K562 (cell line): ENCODE data around the gene C2CD2L. TPM values are rescaled to one million over a fixed set of nuclear protein-coding genes. Genes with fewer than 3 reads are reported as not detected.
A peak's percentile ranks its signal among the peaks of the same experiment; 100 is the strongest.

Source experiments
- ATAC-seq: fragments of 200-7000 bp; cut with Tn5 transposase; 3 replicates; pipeline ENCODE4 v1.9.1; 2020; ENCODE audit warnings: moderate library complexity
- BruUV-seq: library from RNA; stranded (reverse); fragments of 400-500 nt; replicated peaks from 2 replicates; lab custom pipeline; 2021; lab: Mats Ljungman, UMichigan
- CTCF ChIA-PET: fragments of 300-600 bp; formaldehyde crosslinking; extraction: SDS; loops from one replicate; lab custom pipeline; 2021; ENCODE audit warnings: low intra/inter-chr PET ratio; lab: Yijun Ruan, JAX
- POLR2A ChIA-PET: fragments of 300-600, 350-650 bp; sonication (Branson Sonifier 250); formaldehyde crosslinking; extraction: SDS; loops from one replicate; lab custom pipeline; 2021; ENCODE audit warnings: antibody characterized with exemption, inconsistent platforms; lab: Yijun Ruan, JAX
- DNase-seq, 4 experiments: peaks; one replicate each; pipeline versions ENCODE4 v3.0.0 to v3.0.0-alpha.2; 2011 to 2018; ENCODE audit warnings: low spot score in 3 of 4, mixed read lengths in 3 of 4; ENCODE audit errors: extremely low read depth in 1 of 4
- FAIRE-seq: peaks from 2 replicates; lab custom pipeline; 2011; peaks lifted over from hg19 to GRCh38; lab: Jason Lieb, UNC
- H2AFZ ChIP-seq: 2 replicates; pipeline ENCODE4 v1.6.0; 2011; ENCODE audit warnings: low read depth, low read length, control low read depth, inconsistent platforms
- H3K27ac ChIP-seq: fragments of 200-600 bp; 3 replicates; pipeline ENCODE4 v1.8.0; 2011; ENCODE audit warnings: low read depth, mild to moderate bottlenecking, control low read depth, inconsistent platforms, low read length, moderate library complexity, mixed read lengths; ENCODE audit errors: extremely low read depth
- H3K27me3 ChIP-seq, 2 experiments: fragments of 300-600 bp in 1 of 2; 2 replicates in 1 of 2; 3 replicates in 1 of 2; pipeline versions ENCODE4 v1.6.0 to v1.8.0; 2011; ENCODE audit warnings: inconsistent platforms in 2 of 2, low read length in 2 of 2, mild to moderate bottlenecking in 1 of 2, mixed read lengths in 1 of 2, moderate library complexity in 1 of 2; ENCODE audit not compliant: control insufficient read depth in 2 of 2, insufficient read depth in 2 of 2
- H3K36me3 ChIP-seq: fragments of 300-600 bp; 3 replicates; pipeline ENCODE4 v1.8.0; 2011; ENCODE audit warnings: mild to moderate bottlenecking, low read length, inconsistent platforms; ENCODE audit not compliant: control insufficient read depth, insufficient read depth
- H3K4me1 ChIP-seq, 2 experiments: fragments of 200-600 bp in 1 of 2; replicated peaks in 1 of 2; 2 replicates in 1 of 2; 3 replicates in 1 of 2; pipeline versions ENCODE4 v1.5.1 to v1.8.0; 2011; ENCODE audit warnings: inconsistent platforms in 2 of 2, low read length in 2 of 2, mild to moderate bottlenecking in 1 of 2, mixed read lengths in 1 of 2, moderate library complexity in 1 of 2; ENCODE audit not compliant: control insufficient read depth in 2 of 2, insufficient read depth in 2 of 2
- H3K4me2 ChIP-seq: 2 replicates; pipeline ENCODE4 v1.6.1; 2011; ENCODE audit warnings: low read length, control low read depth, inconsistent platforms, mixed read lengths; ENCODE audit not compliant: insufficient read depth
- H3K4me3 ChIP-seq: fragments of 200-600 bp; sonication (generic), shearing (Covaris generic); 2 replicates; pipeline ENCODE4 v1.5.1; 2016; ENCODE audit warnings: control low read depth, inconsistent platforms
- H3K79me2 ChIP-seq: fragments of 200-600 bp; 3 replicates; pipeline ENCODE4 v1.8.0; 2011; ENCODE audit warnings: low read length, inconsistent platforms; ENCODE audit not compliant: control insufficient read depth, insufficient read depth
- H3K9ac ChIP-seq, 2 experiments: 2 replicates each; pipeline versions ENCODE4 v1.6.0 to v1.6.1; 2011; ENCODE audit warnings: low read depth in 2 of 2, low read length in 2 of 2, control low read depth in 1 of 2, inconsistent platforms in 1 of 2, mild to moderate bottlenecking in 1 of 2, mixed read lengths in 1 of 2; ENCODE audit not compliant: insufficient read depth in 1 of 2
- H3K9me1 ChIP-seq: one replicate; pipeline ENCODE4 v1.6.0; 2011; ENCODE audit warnings: inconsistent platforms, mild to moderate bottlenecking, low read length, moderate library complexity; ENCODE audit not compliant: control insufficient read depth, insufficient read depth
- H3K9me3 ChIP-seq: replicated peaks from 2 replicates; pipeline ENCODE4 v1.5.1; 2011; ENCODE audit warnings: low read depth, low read length, inconsistent platforms; ENCODE audit not compliant: control insufficient read depth, insufficient read depth
- H4K20me1 ChIP-seq: replicated peaks from 2 replicates; pipeline ENCODE4 v1.6.1; 2011; ENCODE audit warnings: low read length, inconsistent platforms, mixed read lengths; ENCODE audit not compliant: control insufficient read depth, insufficient read depth
- CCNT2 ChIP-seq: IDR thresholded peaks from 2 replicates; pipeline ENCODE4 v1.6.1; 2011; ENCODE audit warnings: borderline replicate concordance, low read depth, mild to moderate bottlenecking, moderate library complexity, mixed read lengths, low read length; ENCODE audit not compliant: insufficient read length; ENCODE audit errors: extremely low read depth
- FOXA3 ChIP-seq, 2 experiments: fragments of 450-650 bp in 1 of 2; sonication (generic) in 1 of 2; formaldehyde crosslinking; IDR thresholded peaks in 1 of 2; conservative IDR thresholded peaks in 1 of 2; 2 replicates each; pipeline versions ENCODE4 v1.4.0 to v1.8.0; 2020 to 2022; ENCODE audit warnings: mild to moderate bottlenecking in 2 of 2, missing genetic modification reagents in 1 of 2
- NUFIP1 ChIP-seq: fragments of 450-650 bp; IDR thresholded peaks from 2 replicates; pipeline ENCODE4 v1.6.1; 2018; ENCODE audit not compliant: partially characterized antibody
- RBM39 ChIP-seq: fragments of 200-400 bp; formaldehyde crosslinking; optimal IDR thresholded peaks from 2 replicates; pipeline ENCODE3; 2018; ENCODE audit warnings: low read depth, low read length
- SMARCB1 ChIP-seq: IDR thresholded peaks from 2 replicates; pipeline ENCODE4 v1.6.1; 2011; ENCODE audit warnings: improper control_type of control experiment, low read depth; ENCODE audit not compliant: insufficient read length
- ZNF3 ChIP-seq: fragments of 250-450 bp; sonication (Bioruptor Pico); IDR thresholded peaks from 2 replicates; pipeline ENCODE4 v1.5.0; 2021; ENCODE audit warnings: mild to moderate bottlenecking, moderate library complexity
- ZNF384 ChIP-seq: IDR thresholded peaks from 2 replicates; pipeline ENCODE4 v1.6.1; 2012; ENCODE audit warnings: low read depth, low read length, improper control_type of control experiment
- WGBS: fragments of 100-300 bp; shearing (Covaris generic); methylation state at CpG from one replicate; pipeline ENCODE4 v1.1.6; 2016; ENCODE audit warnings: low coverage, mixed read lengths; ENCODE audit not compliant: insufficient coverage; ENCODE audit errors: missing lambda C conversion rate; 5-methylcytosine and 5-hydroxymethylcytosine counted together
- in situ Hi-C: fragments of 300-500 bp; cut with MboI; formaldehyde crosslinking; loops from 4 replicates; pipeline ENCODE4 v1.15.0; 2018; ENCODE audit warnings: inconsistent platforms, mixed read lengths
- intact Hi-C: fragments of 100-400 bp; cut with micrococcal nuclease; formaldehyde crosslinking; loops from 2 replicates; pipeline ENCODE4 v1.14.2; 2022
- polyA plus RNA-seq, 8 experiments: library from polyadenylated mRNA; depleted of rRNA in 4 of 8; stranded (reverse) in 5 of 8; unstranded in 3 of 8; fragments of >200 nt; fragmentation: Nextera tagmentation in 2 of 8; fragmentation: Illumina TruSeq in 1 of 8; extraction: Ambion mirVana in 2 of 8; extraction: Trizol in 1 of 8; gene quantifications; 2 replicates each; pipeline versions ENCODE4 v1.2.1 to v1.2.3, GENCODE V29; 2011 to 2014; ENCODE audit warnings: inconsistent platforms in 1 of 8, missing spikeins in 1 of 8
- total RNA-seq, 7 experiments: library from RNA; depleted of rRNA in 6 of 7; stranded (reverse); fragments of >200 nt in 6 of 7; fragmentation: Illumina TruSeq in 2 of 7; extraction: Trizol in 2 of 7; gene quantifications; 2 replicates each; pipeline versions ENCODE4 v1.2.1 to v1.2.3, GENCODE V29; 2011 to 2021; ENCODE audit warnings: low replicate concordance in 1 of 7
- TF ChIP-seq, protein P1 (sequence below): fragments of 150-350 bp; conservative IDR thresholded peaks from 2 replicates; pipeline ENCODE4 v1.6.1; 2014; ENCODE audit warnings: low read length
- TF ChIP-seq, protein P2 (sequence below): fragments of 450-650 bp; IDR thresholded peaks from 2 replicates; pipeline ENCODE4 v1.6.1; 2016; ENCODE audit warnings: low read depth, mild to moderate bottlenecking, moderate library complexity

The C2CD2L gene
- total and polyA plus RNA-seq, 9 of the 15 experiments (the other 6 are each of a cell fraction or from before 2014, with no cell fraction given): 0.66 to 41.2 (median 14.8) TPM

DNA sequence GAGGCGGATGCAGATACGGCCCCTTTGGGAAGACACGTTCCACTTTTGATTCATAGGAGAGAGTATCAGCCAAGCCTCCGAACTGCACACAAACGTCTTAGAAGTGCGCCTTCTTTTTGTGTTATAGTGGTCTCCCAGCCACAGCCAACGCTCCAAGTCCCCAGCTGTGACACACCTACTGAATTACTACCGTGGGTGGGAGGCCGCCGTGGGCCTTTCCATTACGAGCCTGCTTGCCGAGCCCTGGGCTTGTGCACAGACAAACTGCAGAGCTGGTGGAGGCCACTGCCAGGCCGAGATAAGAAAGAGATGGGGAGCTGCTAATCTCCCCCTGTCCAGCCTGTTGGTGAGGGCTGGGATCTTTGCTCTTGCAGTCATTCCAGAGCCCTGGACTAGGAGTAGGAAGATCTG, 21.7 kb upstream of the C2CD2L start (continued):
- TF ChIP-seq FOXA3 (CRISPR knock-in tag; conservative IDR thresholded peaks at IDR 0.05 in 1 of 2, IDR thresholded peaks at IDR 0.05 in 1 of 2): peak in 1 of 2 experiments; percentile 64; a peak in 1 of 4 replicates

DNA sequence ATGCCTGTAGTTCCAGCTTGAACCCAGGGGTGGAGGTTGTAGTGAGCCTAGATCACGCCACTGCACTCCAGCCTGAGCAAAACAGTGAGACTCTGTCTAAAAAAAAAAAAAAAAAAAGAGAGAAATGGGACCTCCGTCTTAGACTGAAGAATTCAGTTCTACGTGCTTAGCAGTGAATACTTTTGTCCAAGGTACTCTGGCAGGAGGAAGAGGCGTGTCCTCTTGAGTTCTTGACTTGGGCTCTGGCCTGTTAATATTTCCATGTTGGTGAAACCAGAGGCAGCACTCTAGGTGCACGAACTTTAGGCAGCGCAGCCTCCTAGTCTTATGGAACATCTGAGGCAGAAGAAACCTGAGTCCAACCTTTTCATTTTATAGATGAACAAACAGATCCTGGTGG, 20.0 kb upstream of the C2CD2L start:
- CTCF ChIA-PET: interaction anchor here (0.7 kb wide), 1 partner anchor 25 kb away, joined by 3 read pairs; no protein-coding TSS in a partner anchor
- WGBS: 22% methylated on average over 6 of the region's 6 CpGs

More for the DNA sequence above, 20.0 kb upstream of the C2CD2L start:
- no peak for DNase-seq
- Histone ChIP-seq H4K20me1 (peaks cover 2% of the 10 kb centered on the region), H3K4me3 (peak overlapping the region; percentile 94; the same call in 1 of the 2 replicates), H3K9ac (peak overlapping the region; percentile 5 to 94; a peak in 3 of 4 replicates), H3K9me1 (no peaks in the 10 kb centered on the region), H3K27ac (peak overlapping the region; percentile 95), H3K79me2 (peaks cover 71% of the 10 kb centered on the region), H3K4me2 (peak overlapping the region; percentile 98), H2AFZ (no peak overlapping the region; the same call in none of the 2 replicates), H3K4me1 (peaks cover 33 to 59% of the 10 kb centered on the region in 2 experiments), H3K27me3 (no peaks in the 10 kb centered on the region), H3K9me3 (no peaks in the 10 kb centered on the region), H3K36me3 (peaks cover 48% of the 10 kb centered on the region)
- no TSS peak for BruUV-seq
- TF ChIP-seq ZNF384 (peak; percentile 65; the same call in 1 of the 2 replicates), ZNF3 (CRISPR knock-in tag) (no peak), RBM39 (no peak), NUFIP1 (no peak), SMARCB1 (peak; percentile 23), CCNT2 (no peak)
- TF ChIP-seq, protein P1, sequence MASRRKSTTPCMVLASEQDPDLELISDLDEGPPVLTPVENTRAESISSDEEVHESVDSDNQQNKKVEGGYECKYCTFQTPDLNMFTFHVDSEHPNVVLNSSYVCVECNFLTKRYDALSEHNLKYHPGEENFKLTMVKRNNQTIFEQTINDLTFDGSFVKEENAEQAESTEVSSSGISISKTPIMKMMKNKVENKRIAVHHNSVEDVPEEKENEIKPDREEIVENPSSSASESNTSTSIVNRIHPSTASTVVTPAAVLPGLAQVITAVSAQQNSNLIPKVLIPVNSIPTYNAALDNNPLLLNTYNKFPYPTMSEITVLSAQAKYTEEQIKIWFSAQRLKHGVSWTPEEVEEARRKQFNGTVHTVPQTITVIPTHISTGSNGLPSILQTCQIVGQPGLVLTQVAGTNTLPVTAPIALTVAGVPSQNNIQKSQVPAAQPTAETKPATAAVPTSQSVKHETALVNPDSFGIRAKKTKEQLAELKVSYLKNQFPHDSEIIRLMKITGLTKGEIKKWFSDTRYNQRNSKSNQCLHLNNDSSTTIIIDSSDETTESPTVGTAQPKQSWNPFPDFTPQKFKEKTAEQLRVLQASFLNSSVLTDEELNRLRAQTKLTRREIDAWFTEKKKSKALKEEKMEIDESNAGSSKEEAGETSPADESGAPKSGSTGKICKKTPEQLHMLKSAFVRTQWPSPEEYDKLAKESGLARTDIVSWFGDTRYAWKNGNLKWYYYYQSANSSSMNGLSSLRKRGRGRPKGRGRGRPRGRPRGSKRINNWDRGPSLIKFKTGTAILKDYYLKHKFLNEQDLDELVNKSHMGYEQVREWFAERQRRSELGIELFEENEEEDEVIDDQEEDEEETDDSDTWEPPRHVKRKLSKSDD: no peak
- TF ChIP-seq, protein P2, sequence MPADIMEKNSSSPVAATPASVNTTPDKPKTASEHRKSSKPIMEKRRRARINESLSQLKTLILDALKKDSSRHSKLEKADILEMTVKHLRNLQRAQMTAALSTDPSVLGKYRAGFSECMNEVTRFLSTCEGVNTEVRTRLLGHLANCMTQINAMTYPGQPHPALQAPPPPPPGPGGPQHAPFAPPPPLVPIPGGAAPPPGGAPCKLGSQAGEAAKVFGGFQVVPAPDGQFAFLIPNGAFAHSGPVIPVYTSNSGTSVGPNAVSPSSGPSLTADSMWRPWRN: no peak
- POLR2A ChIA-PET: interaction anchor here (0.7 to 5.8 kb wide), 5 partner anchors 9 to 169 kb away, joined by 4 to 50 read pairs (median 11); partner anchors contain the start of genes DPAGT1, HYOU1 and VPS11
- ATAC-seq: no peak
- intact Hi-C loops: loop anchor here (5.0 kb wide), 1 partner anchor 70 kb away; the partner anchor contains the start of genes RPS25 and TRAPPC4
- in situ Hi-C loops: no loop called here
- no peak for FAIRE-seq
